OCI-M1 (cell line): Measurements from ENCODE around the gene C12orf76.
A peak's percentile ranks its signal among the peaks of the same experiment; 100 is the strongest.
"Not testable (repeated sequence)": the region's sequence is repeated elsewhere in the genome, so short reads cannot be mapped to it uniquely, and the experiment has no call there.

Experiments
- DNase-seq: peaks from one replicate; lab custom pipeline; 2025; lab: John Stamatoyannopoulos, UW

C12orf76 gene

GRCh38 chr12:110065540-110065939, 17.2 kb upstream of the C12orf76 start:
- no peak for DNase-seq

GRCh38 chr12:110062241-110062640, 13.9 kb upstream of the C12orf76 start:
- DNase-seq, result no peak

GRCh38 chr12:110059651-110060000, 11.3 kb upstream of the C12orf76 start:
- DNase-seq, result no peak

GRCh38 chr12:110058875-110059615, 10.7 kb upstream of the C12orf76 start:
- DNase-seq, result no peak

- not testable (repeated sequence) for DNase-seq
These were observed 8.3 kb upstream of the C12orf76 start for GRCh38 chr12:110056643-110057042.

GRCh38 chr12:110055375-110056352, 7.3 kb upstream of the C12orf76 start:
- DNase-seq, result peak; percentile 65

- no peak for DNase-seq
These were observed 2.6 kb upstream of the C12orf76 start for GRCh38 chr12:110050927-110051326.

- DNase-seq, result not testable (repeated sequence)
These were observed 1.3 kb upstream of the C12orf76 start for GRCh38 chr12:110049666-110050065.

- not testable (repeated sequence) for DNase-seq
These were observed 712 bp upstream of the C12orf76 start for GRCh38 chr12:110049034-110049433.

GRCh38 chr12:110047297-110047940, 903 bp downstream of the C12orf76 start:
- no peak for DNase-seq

- peak; percentile 20 for DNase-seq
These were observed 1.7 kb downstream of the C12orf76 start for GRCh38 chr12:110046451-110047187.

GRCh38 chr12:110042264-110042663, 6.1 kb downstream of the C12orf76 start:
- DNase-seq, result no peak

- DNase-seq, result no peak
These were observed 9.1 kb downstream of the C12orf76 start for GRCh38 chr12:110039085-110039807.

GRCh38 chr12:110038741-110039084, 9.6 kb downstream of the C12orf76 start:
- DNase-seq, result no peak

- DNase-seq, result no peak
These were observed 11.0 kb downstream of the C12orf76 start for GRCh38 chr12:110037315-110037714.

- no peak for DNase-seq
These were observed 12.7 kb downstream of the C12orf76 start for GRCh38 chr12:110035534-110036104.

GRCh38 chr12:110033888-110034287, 14.4 kb downstream of the C12orf76 start:
- no peak for DNase-seq

- DNase-seq, result no peak
These were observed 19.0 kb downstream of the C12orf76 start for GRCh38 chr12:110029290-110029815.

GRCh38 chr12:110028323-110028722, 20.0 kb downstream of the C12orf76 start:
- no peak for DNase-seq

GRCh38 chr12:110024051-110024450, 24.3 kb downstream of the C12orf76 start:
- no peak for DNase-seq
